B cell (primary cell): ENCODE measurements around the gene TSEN54. TPM values are rescaled to one million over a fixed set of nuclear protein-coding genes. Genes with fewer than 3 reads are reported as not detected.

Experiments
- ATAC-seq: fragments of 200-7000 bp; cut with Tn5 transposase; one replicate; pipeline ENCODE4 v1.10.0; 2021; ENCODE audit warnings: low read depth, mild to moderate bottlenecking, moderate number of reproducible peaks, moderate library complexity
- CTCF ChIA-PET: fragments of 350-600 bp; sonication (Branson Sonifier 250); formaldehyde crosslinking; loops from one replicate; lab custom pipeline; 2021; ENCODE audit warnings: antibody characterized with exemption, inconsistent platforms; lab: Charles Lee
- POLR2A ChIA-PET: fragments of 350-600 bp; sonication (Branson Sonifier 250); formaldehyde crosslinking; loops from one replicate; lab custom pipeline; 2021; ENCODE audit warnings: antibody characterized with exemption; lab: Charles Lee
- DNase-seq: peaks from one replicate; pipeline ENCODE4 v3.0.0; 2013
- H2AFZ ChIP-seq: 2 replicates; pipeline ENCODE4 v1.6.1; 2012; ENCODE audit warnings: mild to moderate bottlenecking, low read depth, low read length; ENCODE audit not compliant: insufficient read depth, poor library complexity, severe bottlenecking
- H3K27ac ChIP-seq, 2 donors: 1 replicate in 1 of 2; 2 replicates in 1 of 2; pipeline ENCODE4 v1.5.1; 2012 to 2013; ENCODE audit warnings: low read length in 2 of 2, mild to moderate bottlenecking in 2 of 2, moderate library complexity in 1 of 2
- H3K27me3 ChIP-seq, 4 experiments: fragments of 200-600 bp in 1 of 4; sonication (generic) in 1 of 4; replicated peaks in 1 of 4; 1 replicate in 2 of 4; 2 replicates in 2 of 4; pipeline versions ENCODE4 v1.6.1 to v1.7.0; 2013 to 2016; ENCODE audit warnings: low read length in 3 of 4, mild to moderate bottlenecking in 2 of 4, mixed read lengths in 1 of 4, moderate library complexity in 1 of 4; ENCODE audit not compliant: insufficient read depth in 4 of 4, control insufficient read depth in 3 of 4; ENCODE audit errors: control extremely low read depth in 1 of 4
- H3K36me3 ChIP-seq, 2 experiments: replicated peaks in 1 of 2; 1 replicate in 1 of 2; 2 replicates in 1 of 2; pipeline versions ENCODE4 v1.6.1 to v1.7.1; 2013; ENCODE audit warnings: low read length in 1 of 2; ENCODE audit not compliant: insufficient read depth in 2 of 2, control insufficient read depth in 1 of 2; ENCODE audit errors: control extremely low read depth in 1 of 2, extremely low read depth in 1 of 2
- H3K4me1 ChIP-seq, 2 donors: fragments of 200-600 bp in 1 of 2; sonication (generic) in 1 of 2; 1 replicate in 1 of 2; 2 replicates in 1 of 2; pipeline versions ENCODE4 v1.5.1 to v1.6.1; 2013 to 2017; ENCODE audit warnings: low read length in 2 of 2; ENCODE audit not compliant: control insufficient read depth in 2 of 2, insufficient read depth in 2 of 2
- H3K4me2 ChIP-seq: replicated peaks from 2 replicates; pipeline ENCODE3; 2012; ENCODE audit warnings: mild to moderate bottlenecking, low read depth, low read length; ENCODE audit not compliant: poor library complexity, severe bottlenecking
- H3K4me3 ChIP-seq, 5 experiments: fragments of 200-600 bp in 1 of 5; sonication (generic) in 1 of 5; 1 replicate in 3 of 5; 2 replicates in 2 of 5; pipeline versions ENCODE4 v1.5.1 to v1.7.0; 2011 to 2016; ENCODE audit warnings: low read length in 4 of 5, mild to moderate bottlenecking in 4 of 5, low read depth in 2 of 5, control low read depth in 1 of 5, moderate library complexity in 1 of 5; ENCODE audit not compliant: insufficient read depth in 1 of 5; ENCODE audit errors: control extremely low read depth in 1 of 5, extremely low read depth in 1 of 5
- H3K79me2 ChIP-seq: fragments of 200-600 bp; sonication (generic); one replicate; pipeline ENCODE4 v1.6.0; 2016; ENCODE audit warnings: low read length; ENCODE audit not compliant: control insufficient read depth, insufficient read depth
- H3K9ac ChIP-seq: fragments of 200-600 bp; sonication (generic); 2 replicates; pipeline ENCODE4 v1.6.1; 2017; ENCODE audit warnings: mild to moderate bottlenecking, low read length, moderate library complexity
- H3K9me3 ChIP-seq, 3 donors: one replicate each; pipeline versions ENCODE4 v1.6.1 to v1.7.1; 2013; ENCODE audit warnings: low read length in 2 of 3; ENCODE audit not compliant: control insufficient read depth in 2 of 3, insufficient read depth in 1 of 3; ENCODE audit errors: control extremely low read depth in 1 of 3
- H4K20me1 ChIP-seq: 2 replicates; pipeline ENCODE4 v1.6.0; 2012; ENCODE audit warnings: mild to moderate bottlenecking, low read length; ENCODE audit not compliant: insufficient read depth, control insufficient read depth, poor library complexity, severe bottlenecking
- H3K27ac Mint-ChIP-seq: one replicate; pipeline ENCODE4 v1.8.0; 2021; ENCODE audit warnings: mixed read lengths
- H3K27me3 Mint-ChIP-seq: one replicate; pipeline ENCODE4 v1.8.0; 2021; ENCODE audit warnings: mixed read lengths
- H3K4me1 Mint-ChIP-seq: one replicate; pipeline ENCODE4 v1.8.0; 2021; ENCODE audit warnings: mixed read lengths
- H3K4me3 Mint-ChIP-seq: one replicate; pipeline ENCODE4 v1.8.0; 2021; ENCODE audit warnings: mixed read lengths
- H3K9me3 Mint-ChIP-seq: one replicate; pipeline ENCODE4 v1.8.0; 2022; ENCODE audit warnings: mixed read lengths; ENCODE audit not compliant: insufficient read depth
- EZH2 ChIP-seq: IDR thresholded peaks from 2 replicates; pipeline ENCODE4 v1.6.1; 2012; ENCODE audit warnings: borderline replicate concordance, low read depth, mild to moderate bottlenecking, moderate library complexity, low read length; ENCODE audit not compliant: insufficient read depth, poor library complexity, severe bottlenecking
- WGBS: methylation state at CpG from one replicate; pipeline ENCODE4 v1.1.5; 2013; ENCODE audit warnings: missing lambda C conversion rate; ENCODE audit not compliant: insufficient coverage; 5-methylcytosine and 5-hydroxymethylcytosine counted together
- intact Hi-C: fragments of 100-400 bp; cut with micrococcal nuclease; formaldehyde crosslinking; loops from one replicate; pipeline ENCODE4 v1.10.0; 2022
- polyA plus RNA-seq: library from polyadenylated mRNA; depleted of rRNA; stranded (reverse); fragments of >200 nt; gene quantifications from 2 replicates; pipeline ENCODE4 v1.2.3, GENCODE V29; 2012
- total RNA-seq, 2 donors: library from RNA; stranded (reverse); fragments of 120-200 nt in 1 of 2; gene quantifications; 1 replicate in 1 of 2; 2 replicates in 1 of 2; pipeline versions ENCODE4 v1.2.3 to v1.2.4, GENCODE V29; 2013 to 2022
- TF ChIP-seq, protein P1 (sequence below): fragments of 200-600 bp; IDR thresholded peaks from one replicate; pipeline ENCODE4 v1.8.0; 2022; ENCODE audit warnings: antibody characterized with exemption, mild to moderate bottlenecking

Gene TSEN54
- total and polyA plus RNA-seq, 2 donors (not counting 1 experiment from before 2014, with no cell fraction given), result 33.0 to 45.9 TPM

DNA sequence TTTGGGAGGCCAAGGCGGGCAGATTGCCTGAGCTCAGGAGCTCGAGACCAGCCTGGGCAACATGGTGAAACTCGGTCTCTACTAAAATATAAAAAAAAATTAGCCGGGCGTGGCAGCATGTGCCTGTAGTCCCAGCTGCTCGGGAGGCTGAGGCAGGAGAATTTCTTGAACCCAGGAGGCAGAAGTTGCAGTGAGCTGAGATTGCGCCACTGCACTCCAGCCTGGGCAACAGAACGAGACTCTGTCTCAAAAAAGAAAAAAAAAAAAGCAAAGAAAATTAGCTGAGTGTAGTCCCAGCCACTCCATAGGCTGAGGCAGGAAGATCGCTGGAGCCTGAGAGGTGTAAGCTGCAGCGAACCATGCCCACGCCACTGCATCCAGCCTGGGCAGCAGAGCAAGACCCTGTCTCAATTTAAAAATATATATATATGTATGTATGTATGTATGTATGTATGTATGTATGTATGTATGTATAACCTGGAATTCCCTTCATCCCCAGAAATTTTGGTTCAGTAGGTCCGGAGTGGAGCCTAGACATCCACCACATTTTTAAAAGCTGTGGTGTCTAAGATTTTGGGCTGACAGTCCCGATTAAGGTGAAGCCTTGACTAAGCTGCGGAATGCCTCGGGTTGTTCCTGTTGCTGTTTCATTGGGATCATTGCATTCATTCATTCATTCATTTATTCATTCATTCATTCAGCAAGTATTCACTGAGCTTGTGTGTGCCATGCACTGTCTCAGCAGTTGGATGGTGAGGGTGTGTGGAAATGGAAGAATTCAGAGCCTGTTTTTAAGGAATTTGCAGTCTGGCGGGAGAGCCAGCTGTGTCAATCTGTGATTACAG, 34.0 kb upstream of the TSEN54 start:
- Histone ChIP-seq H3K9me3 (no peaks in the 10 kb centered on the region), H3K27ac (no peak overlapping the region), H3K4me3 (no peak overlapping the region), H3K36me3 (peaks cover 0 to 5% of the 10 kb centered on the region in 2 experiments), H2AFZ (no peak overlapping the region), H4K20me1 (peaks cover 14% of the 10 kb centered on the region), H3K79me2 (peaks cover 17% of the 10 kb centered on the region), H3K4me2 (no peak overlapping the region), H3K4me1 (peaks cover 5 to 7% of the 10 kb centered on the region in 2 donors), H3K27me3 (no peaks in the 10 kb centered on the region), H3K9ac (no peak overlapping the region)
- ATAC-seq (no peak), DNase-seq (no peak)
- TF ChIP-seq, protein P1, sequence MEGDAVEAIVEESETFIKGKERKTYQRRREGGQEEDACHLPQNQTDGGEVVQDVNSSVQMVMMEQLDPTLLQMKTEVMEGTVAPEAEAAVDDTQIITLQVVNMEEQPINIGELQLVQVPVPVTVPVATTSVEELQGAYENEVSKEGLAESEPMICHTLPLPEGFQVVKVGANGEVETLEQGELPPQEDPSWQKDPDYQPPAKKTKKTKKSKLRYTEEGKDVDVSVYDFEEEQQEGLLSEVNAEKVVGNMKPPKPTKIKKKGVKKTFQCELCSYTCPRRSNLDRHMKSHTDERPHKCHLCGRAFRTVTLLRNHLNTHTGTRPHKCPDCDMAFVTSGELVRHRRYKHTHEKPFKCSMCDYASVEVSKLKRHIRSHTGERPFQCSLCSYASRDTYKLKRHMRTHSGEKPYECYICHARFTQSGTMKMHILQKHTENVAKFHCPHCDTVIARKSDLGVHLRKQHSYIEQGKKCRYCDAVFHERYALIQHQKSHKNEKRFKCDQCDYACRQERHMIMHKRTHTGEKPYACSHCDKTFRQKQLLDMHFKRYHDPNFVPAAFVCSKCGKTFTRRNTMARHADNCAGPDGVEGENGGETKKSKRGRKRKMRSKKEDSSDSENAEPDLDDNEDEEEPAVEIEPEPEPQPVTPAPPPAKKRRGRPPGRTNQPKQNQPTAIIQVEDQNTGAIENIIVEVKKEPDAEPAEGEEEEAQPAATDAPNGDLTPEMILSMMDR, result no peak
- TF ChIP-seq EZH2, result no peak
- peaks cover 12% of the 10 kb centered on the region for H3K4me1 Mint-ChIP-seq
- intact Hi-C loops, result no loop called here
- WGBS, result 87% methylated on average over 10 of the region's 16 CpGs
- H3K9me3 Mint-ChIP-seq, result no peaks in the 10 kb centered on the region
- H3K27ac Mint-ChIP-seq, result no peak overlapping the region
- no peak overlapping the region for H3K4me3 Mint-ChIP-seq
- CTCF ChIA-PET, result interaction anchor here (1.3 kb wide), 1 partner anchor 23 kb away, joined by 3 read pairs; no protein-coding TSS in a partner anchor
- POLR2A ChIA-PET, result interaction anchor here (1.2 kb wide), 1 partner anchor 89 kb away, joined by 3 read pairs; no protein-coding TSS in a partner anchor
- no peaks in the 10 kb centered on the region for H3K27me3 Mint-ChIP-seq

DNA sequence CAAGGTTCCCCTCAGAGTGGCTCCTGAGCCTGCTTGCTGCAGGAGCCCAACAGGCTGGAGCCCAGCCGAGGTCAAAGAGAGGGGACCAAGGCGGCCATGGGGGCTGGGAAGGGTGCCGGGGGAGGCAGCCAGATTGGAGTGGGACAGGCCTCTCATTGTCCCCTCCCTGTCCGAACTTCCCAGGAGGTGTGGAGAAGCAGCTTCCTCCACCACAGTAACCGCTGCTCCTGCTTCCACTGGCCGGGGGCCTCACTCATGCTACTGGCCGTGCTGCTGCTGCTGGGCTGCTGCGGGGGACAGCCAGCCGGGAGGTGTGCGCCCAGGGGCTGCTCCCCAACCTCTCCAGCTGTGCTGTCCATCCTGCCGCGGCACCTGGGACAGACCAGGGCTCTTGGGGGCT, 30.6 kb upstream of the TSEN54 start:
- Histone ChIP-seq H3K4me1 (peaks cover 15 to 19% of the 10 kb centered on the region in 2 donors), H3K36me3 (peaks cover 0 to 1% of the 10 kb centered on the region in 2 experiments), H3K79me2 (peaks cover 18% of the 10 kb centered on the region), H4K20me1 (peaks cover 4% of the 10 kb centered on the region), H3K27me3 (no peaks in the 10 kb centered on the region), H3K9ac (no peak overlapping the region), H3K27ac (no peak overlapping the region), H3K4me2 (no peak overlapping the region), H2AFZ (no peak overlapping the region), H3K9me3 (no peaks in the 10 kb centered on the region), H3K4me3 (no peak overlapping the region)
- no peaks in the 10 kb centered on the region for H3K9me3 Mint-ChIP-seq
- no peaks in the 10 kb centered on the region for H3K27me3 Mint-ChIP-seq
- CTCF ChIA-PET, result no interaction called here
- H3K4me1 Mint-ChIP-seq, result peaks cover 21% of the 10 kb centered on the region
- no peak overlapping the region for H3K4me3 Mint-ChIP-seq
- DNase-seq (no peak), ATAC-seq (no peak)
- POLR2A ChIA-PET, result no interaction called here
- TF ChIP-seq, protein P1, result no peak
- no peak for TF ChIP-seq EZH2
- WGBS, result 97% methylated on average over 12 of the region's 12 CpGs
- intact Hi-C loops, result no loop called here
- no peak overlapping the region for H3K27ac Mint-ChIP-seq
